Activated naive CD8-positive, alpha-beta T cell treated with anti-CD3 and anti-CD28 coated beads, Interleukin-2, amount 10 ng/mL, durations not matched to agents 7 days and 5 days (primary cell): ENCODE measurements around the gene SAE1. TPM values are rescaled to one million over a fixed set of nuclear protein-coding genes. Genes with fewer than 3 reads are reported as not detected.

Experiments
- ATAC-seq: fragments of 150-1000 bp; cut with Tn5 transposase; one replicate; pipeline ENCODE4 v1.10.0; 2021; ENCODE audit warnings: low read depth, moderate library complexity
- POLR2A ChIA-PET: fragments of 350-600 bp; sonication (Branson Sonifier 250); formaldehyde crosslinking; loops from one replicate; lab custom pipeline; 2021; ENCODE audit warnings: antibody characterized with exemption; lab: Charles Lee
- DNase-seq: peaks from one replicate; pipeline ENCODE4 v3.0.0; 2021
- H3K27ac Mint-ChIP-seq: one replicate; pipeline ENCODE4 v1.8.0; 2022; ENCODE audit warnings: mild to moderate bottlenecking, mixed read lengths
- H3K27me3 Mint-ChIP-seq: one replicate; pipeline ENCODE4 v1.8.0; 2022; ENCODE audit warnings: mild to moderate bottlenecking, moderate library complexity, mixed read lengths
- H3K36me3 Mint-ChIP-seq: one replicate; pipeline ENCODE4 v1.8.0; 2021; ENCODE audit warnings: mild to moderate bottlenecking, mixed read lengths
- H3K4me1 Mint-ChIP-seq: one replicate; pipeline ENCODE4 v1.8.0; 2021; ENCODE audit warnings: mixed read lengths
- H3K4me3 Mint-ChIP-seq: one replicate; pipeline ENCODE4 v1.8.0; 2022; ENCODE audit warnings: mild to moderate bottlenecking, moderate library complexity, mixed read lengths
- H3K9me3 Mint-ChIP-seq: one replicate; pipeline ENCODE4 v1.8.0; 2021; ENCODE audit warnings: mixed read lengths
- total RNA-seq, 2 experiments: library from RNA; stranded (reverse); gene quantifications; one replicate each; pipeline ENCODE4 v1.2.3, GENCODE V29; 2021

Gene SAE1
- 100 to 1,000 TPM; 108 to 114 TPM for total RNA-seq

- Mint-ChIP-seq H3K4me1 (peaks cover 38% of the 10 kb centered on the region), H3K36me3 (peaks cover 39% of the 10 kb centered on the region), H3K4me3 (peak within 1 kb of the TSS; percentile 94), H3K9me3 (no peaks in the 10 kb centered on the region), H3K27me3 (no peaks in the 10 kb centered on the region), H3K27ac (peak within 1 kb of the TSS; percentile 93)
- POLR2A ChIA-PET: interaction anchor here (0.7 to 2.6 kb wide), 17 partner anchors 9 to 126 kb away, joined by 3 to 33 read pairs (median 5); partner anchors contain the start of genes CCDC9 and ZC3H4
- ATAC-seq (peak; percentile 92), DNase-seq (peak; percentile 96)
Observed at GRCh38 chr19:47130589-47131227, at the start of gene SAE1. Gene SAE1 (plus strand): TSS chr19:47130835. CDS start chr19:47130931, 96 bp downstream.

GRCh38 chr19:47081095-47081494 lies 49.5 kb upstream of the SAE1 start:
- POLR2A ChIA-PET: interaction anchor here (0.6 to 3.8 kb wide), 6 partner anchors 11 to 163 kb away, joined by 3 to 37 read pairs (median 6); partner anchors contain the start of gene ZC3H4
- no peaks in the 10 kb centered on the region for H3K9me3 Mint-ChIP-seq
- peaks cover 27% of the 10 kb centered on the region for H3K36me3 Mint-ChIP-seq
- H3K27me3 Mint-ChIP-seq: no peaks in the 10 kb centered on the region
- ATAC-seq (no peak), DNase-seq (no peak)
- H3K4me3 Mint-ChIP-seq: no peak overlapping the region
- H3K4me1 Mint-ChIP-seq: peaks cover 6% of the 10 kb centered on the region
- no peak overlapping the region for H3K27ac Mint-ChIP-seq

- POLR2A ChIA-PET: interaction anchor here (1.1 kb wide), 1 partner anchor 31 kb away, joined by 7 read pairs; the partner anchor contains the start of gene ZC3H4
- Mint-ChIP-seq H3K27me3 (no peaks in the 10 kb centered on the region), H3K4me3 (no peak overlapping the region), H3K9me3 (no peaks in the 10 kb centered on the region), H3K27ac (no peak overlapping the region), H3K36me3 (peaks cover 26% of the 10 kb centered on the region), H3K4me1 (peaks cover 5% of the 10 kb centered on the region)
- DNase-seq (no peak), ATAC-seq (no peak)
Observed at GRCh38 chr19:47082493-47082892, 48.1 kb upstream of the SAE1 start.

GRCh38 chr19:47084879-47085439 lies 45.7 kb upstream of the SAE1 start:
- POLR2A ChIA-PET: interaction anchor here (1.0 to 1.4 kb wide), 2 partner anchors 29 to 37 kb away, joined by 3 read pairs; partner anchors contain the start of gene ZC3H4
- no peak overlapping the region for H3K4me3 Mint-ChIP-seq
- H3K4me1 Mint-ChIP-seq: peaks cover 4% of the 10 kb centered on the region
- H3K9me3 Mint-ChIP-seq: no peaks in the 10 kb centered on the region
- ATAC-seq: no peak
- H3K27ac Mint-ChIP-seq: peak overlapping the region; percentile 25
- H3K36me3 Mint-ChIP-seq: peaks cover 32% of the 10 kb centered on the region
- no peaks in the 10 kb centered on the region for H3K27me3 Mint-ChIP-seq
- DNase-seq: no peak

- Mint-ChIP-seq H3K36me3 (peaks cover 38% of the 10 kb centered on the region), H3K9me3 (no peaks in the 10 kb centered on the region), H3K27me3 (no peaks in the 10 kb centered on the region), H3K4me1 (peaks cover 13% of the 10 kb centered on the region), H3K4me3 (no peak overlapping the region), H3K27ac (peak overlapping the region; percentile 48)
- DNase-seq (no peak), ATAC-seq (no peak)
- POLR2A ChIA-PET: no interaction called here
Observed at GRCh38 chr19:47086280-47086679, 44.4 kb upstream of the SAE1 start.

- H3K27ac Mint-ChIP-seq: no peak overlapping the region
- POLR2A ChIA-PET: interaction anchor here (0.6 to 1.9 kb wide), 3 partner anchors 20 to 505 kb away, joined by 3 to 4 read pairs (median 3); partner anchors contain the start of gene ZC3H4
- peaks cover 34% of the 10 kb centered on the region for H3K4me1 Mint-ChIP-seq
- no peak for DNase-seq
- no peak for ATAC-seq
- no peaks in the 10 kb centered on the region for H3K27me3 Mint-ChIP-seq
- no peaks in the 10 kb centered on the region for H3K9me3 Mint-ChIP-seq
- no peak overlapping the region for H3K4me3 Mint-ChIP-seq
- peaks cover 48% of the 10 kb centered on the region for H3K36me3 Mint-ChIP-seq
Observed at GRCh38 chr19:47089767-47090350, 40.8 kb upstream of the SAE1 start.

- Mint-ChIP-seq H3K4me3 (peak overlapping the region; percentile 89), H3K9me3 (no peaks in the 10 kb centered on the region), H3K4me1 (peaks cover 61% of the 10 kb centered on the region), H3K27ac (peak overlapping the region; percentile 84), H3K27me3 (no peaks in the 10 kb centered on the region), H3K36me3 (peaks cover 43% of the 10 kb centered on the region)
- no peak for DNase-seq
- no peak for ATAC-seq
- POLR2A ChIA-PET: interaction anchor here (1.6 to 7.2 kb wide), 4 partner anchors 13 to 151 kb away, joined by 4 to 192 read pairs (median 12); partner anchors contain the start of gene ZC3H4
Observed at GRCh38 chr19:47093254-47093653, 37.4 kb upstream of the SAE1 start.

- Mint-ChIP-seq H3K4me1 (peaks cover 64% of the 10 kb centered on the region), H3K27ac (peak overlapping the region; percentile 84), H3K36me3 (peaks cover 46% of the 10 kb centered on the region), H3K27me3 (no peaks in the 10 kb centered on the region), H3K4me3 (peak overlapping the region; percentile 89), H3K9me3 (no peaks in the 10 kb centered on the region)
- POLR2A ChIA-PET: interaction anchor here (1.6 to 7.2 kb wide), 5 partner anchors 12 to 306 kb away, joined by 5 to 192 read pairs (median 6); partner anchors contain the start of genes SLC1A5 and ZC3H4
- ATAC-seq: peak; percentile 8
- peak; percentile 40 for DNase-seq
Observed at GRCh38 chr19:47093841-47094240, 36.8 kb upstream of the SAE1 start.

GRCh38 chr19:47094557-47095475 lies 35.8 kb upstream of the SAE1 start:
- peaks cover 42% of the 10 kb centered on the region for H3K36me3 Mint-ChIP-seq
- peaks cover 66% of the 10 kb centered on the region for H3K4me1 Mint-ChIP-seq

GRCh38 chr19:47095476-47096099 lies 35.0 kb upstream of the SAE1 start:
- peaks cover 38% of the 10 kb centered on the region for H3K36me3 Mint-ChIP-seq
- peak overlapping the region; percentile 89 for H3K27ac Mint-ChIP-seq
- POLR2A ChIA-PET: interaction anchor here (0.6 to 7.2 kb wide), 9 partner anchors 11 to 308 kb away, joined by 3 to 192 read pairs (median 5); partner anchors contain the start of genes SLC1A5, TMEM160 and ZC3H4

More at GRCh38 chr19:47094557-47095475, 35.8 kb upstream of the SAE1 start:
- Mint-ChIP-seq H3K4me3 (peak overlapping the region; percentile 89), H3K9me3 (no peaks in the 10 kb centered on the region), H3K27me3 (no peaks in the 10 kb centered on the region), H3K27ac (peak overlapping the region; percentile 89)
- DNase-seq: peak; percentile 75
- POLR2A ChIA-PET: interaction anchor here (0.6 to 7.2 kb wide), 10 partner anchors 11 to 307 kb away, joined by 3 to 192 read pairs (median 5); partner anchors contain the start of genes SLC1A5, TMEM160 and ZC3H4
- ATAC-seq: peak; percentile 85

GRCh38 chr19:47096100-47096704 lies 34.4 kb upstream of the SAE1 start:
- H3K4me1 Mint-ChIP-seq: peaks cover 57% of the 10 kb centered on the region

More at GRCh38 chr19:47095476-47096099, 35.0 kb upstream of the SAE1 start:
- Mint-ChIP-seq H3K4me3 (peak overlapping the region; percentile 89), H3K9me3 (no peaks in the 10 kb centered on the region), H3K4me1 (peaks cover 62% of the 10 kb centered on the region), H3K27me3 (no peaks in the 10 kb centered on the region)
- no peak for ATAC-seq
- no peak for DNase-seq

More at GRCh38 chr19:47096100-47096704, 34.4 kb upstream of the SAE1 start:
- DNase-seq (no peak), ATAC-seq (no peak)
- Mint-ChIP-seq H3K27me3 (no peaks in the 10 kb centered on the region), H3K27ac (peak overlapping the region; percentile 89), H3K36me3 (peaks cover 34% of the 10 kb centered on the region), H3K9me3 (no peaks in the 10 kb centered on the region), H3K4me3 (peak overlapping the region; percentile 89)
- POLR2A ChIA-PET: interaction anchor here (0.6 to 7.2 kb wide), 5 partner anchors 10 to 63 kb away, joined by 5 to 192 read pairs (median 7); partner anchors contain the start of genes TMEM160 and ZC3H4
